ENCODE measurements around the gene KIF20B. TPM values are rescaled to one million over a fixed set of nuclear protein-coding genes. Genes with fewer than 3 reads are reported as not detected.

Gene KIF20B
- total RNA-seq, 3 donors from 2014 or later: 28.0 to 28.8 (median 28.4) TPM

DNA sequence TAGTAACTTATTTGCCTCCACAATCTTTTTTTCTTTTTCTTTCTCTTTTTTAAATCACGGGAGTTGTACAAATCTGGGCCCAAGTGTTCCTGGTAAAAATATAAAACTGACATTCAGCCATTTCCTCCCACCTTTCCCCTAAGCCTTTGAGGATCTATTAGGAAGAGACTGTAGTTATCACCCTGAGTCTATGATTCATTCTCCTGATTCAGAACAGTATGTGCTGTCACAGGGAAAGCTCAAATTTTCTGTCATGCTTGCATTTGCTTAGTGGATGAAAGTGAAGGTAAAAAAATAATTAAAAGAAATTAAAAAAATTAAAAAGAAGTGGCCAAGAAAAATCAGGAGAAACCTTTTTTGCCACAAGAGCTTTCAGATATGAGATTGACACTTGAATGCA lies 71.7 kb downstream of the KIF20B start:
- Mint-ChIP-seq H3K27me3 (ENCODE audit: low read depth) (no peaks in the 10 kb centered on the region), H3K9me3 (no peaks in the 10 kb centered on the region), H3K36me3 (ENCODE audit: insufficient read depth) (peaks cover 36% of the 10 kb centered on the region), H3K4me3 (no peak overlapping the region), H3K4me1 (ENCODE audit: low read depth) (no peaks in the 10 kb centered on the region)
- no peak for DNase-seq
- ATAC-seq: no peak

DNA sequence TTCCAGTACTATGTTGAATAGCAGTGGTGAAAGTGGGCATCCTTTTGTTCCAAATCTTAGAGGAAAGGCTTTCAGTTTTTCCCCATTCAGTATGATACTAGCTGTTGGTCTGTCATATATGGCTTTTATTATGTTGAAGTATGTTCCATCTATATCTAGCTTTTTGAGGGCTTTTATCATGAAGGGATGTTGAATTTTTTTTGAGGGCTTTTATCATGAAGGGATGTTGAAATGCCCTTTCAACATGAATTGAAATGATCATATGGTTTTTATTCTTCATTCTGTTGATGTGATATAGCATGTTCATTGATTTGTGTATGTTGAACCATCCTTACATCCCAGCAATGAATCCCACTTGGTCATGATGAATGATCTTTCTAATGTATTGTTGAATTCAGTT lies 75.3 kb downstream of the KIF20B start:
- H3K9me3 Mint-ChIP-seq: no peaks in the 10 kb centered on the region
- ATAC-seq (no peak), DNase-seq (no peak)
- H3K4me1 Mint-ChIP-seq (ENCODE audit: low read depth): no peaks in the 10 kb centered on the region
- no peaks in the 10 kb centered on the region for H3K27me3 Mint-ChIP-seq (ENCODE audit: low read depth)
- peaks cover 29% of the 10 kb centered on the region for H3K36me3 Mint-ChIP-seq (ENCODE audit: insufficient read depth)
- no peak overlapping the region for H3K4me3 Mint-ChIP-seq

DNA sequence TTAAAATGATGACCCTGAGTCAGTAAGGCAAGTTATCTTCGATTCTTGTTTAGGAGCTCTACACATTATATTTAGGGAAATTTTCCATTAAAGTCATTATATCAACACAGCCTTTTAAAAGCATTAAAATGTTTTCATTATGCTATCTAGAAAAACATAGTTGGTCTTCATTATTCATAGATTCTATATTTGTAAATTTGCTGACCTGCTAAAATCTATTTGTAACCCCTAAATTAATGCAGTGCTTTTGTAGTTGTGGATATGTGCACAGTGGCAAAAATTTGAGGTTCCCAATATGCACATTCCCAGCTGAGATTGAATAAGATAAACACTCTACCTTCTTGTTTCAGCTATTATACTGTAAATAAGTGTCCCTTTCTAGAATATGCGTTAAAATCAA lies 81.1 kb downstream of the KIF20B start:
- Mint-ChIP-seq H3K36me3 (ENCODE audit: insufficient read depth) (peaks cover 11% of the 10 kb centered on the region), H3K9me3 (no peaks in the 10 kb centered on the region), H3K4me3 (no peak overlapping the region), H3K27me3 (ENCODE audit: low read depth) (no peaks in the 10 kb centered on the region), H3K4me1 (ENCODE audit: low read depth) (no peaks in the 10 kb centered on the region)
- ATAC-seq (no peak), DNase-seq (no peak)

DNA sequence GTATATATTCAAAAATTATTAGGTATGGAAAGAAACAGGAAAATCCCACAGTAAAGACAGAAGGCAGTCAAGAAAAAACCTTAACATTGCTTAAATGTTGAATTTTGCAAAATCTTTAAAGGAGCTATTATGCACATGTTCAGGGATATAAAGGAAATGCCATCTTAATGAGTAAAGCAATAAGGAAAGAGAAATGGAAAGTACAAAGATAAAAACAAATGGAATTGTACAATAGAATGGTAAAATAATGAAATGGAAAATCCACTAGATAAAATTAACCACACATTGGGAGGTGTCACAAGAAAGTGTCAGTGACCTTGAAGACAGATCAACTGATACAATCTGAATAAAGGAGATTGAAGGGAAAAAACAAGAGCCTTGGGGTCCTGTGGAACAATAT lies 82.0 kb downstream of the KIF20B start:
- no peaks in the 10 kb centered on the region for H3K9me3 Mint-ChIP-seq
- DNase-seq (no peak), ATAC-seq (no peak)
- no peak overlapping the region for H3K4me3 Mint-ChIP-seq
- H3K27me3 Mint-ChIP-seq (ENCODE audit: low read depth): no peaks in the 10 kb centered on the region
- H3K4me1 Mint-ChIP-seq (ENCODE audit: low read depth): no peaks in the 10 kb centered on the region
- H3K36me3 Mint-ChIP-seq (ENCODE audit: insufficient read depth): peaks cover 10% of the 10 kb centered on the region

DNA sequence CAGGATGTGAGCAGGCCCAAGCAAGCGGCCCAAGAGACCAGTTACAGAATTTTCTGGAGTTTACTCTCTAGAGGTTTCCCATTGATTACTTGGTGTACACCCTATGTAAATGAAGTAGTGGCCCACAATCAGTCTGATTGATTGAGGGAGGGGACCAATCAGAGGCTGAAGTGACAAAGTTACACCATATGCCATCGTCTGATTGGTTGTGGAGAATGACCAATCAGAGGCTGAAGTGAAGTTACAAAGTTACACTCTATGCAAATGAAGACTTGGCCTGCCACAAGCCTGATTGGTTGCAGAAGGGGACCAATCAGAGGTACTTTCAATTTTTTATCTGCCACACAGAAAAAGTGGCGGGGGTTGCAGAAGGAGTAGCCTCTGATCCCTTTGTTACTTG lies 83.7 kb downstream of the KIF20B start:
- no peak for DNase-seq
- Mint-ChIP-seq H3K27me3 (ENCODE audit: low read depth) (peaks cover 6% of the 10 kb centered on the region), H3K4me1 (ENCODE audit: low read depth) (peaks cover 3% of the 10 kb centered on the region), H3K4me3 (no peak overlapping the region), H3K9me3 (no peaks in the 10 kb centered on the region), H3K36me3 (ENCODE audit: insufficient read depth) (peaks cover 3% of the 10 kb centered on the region)
- ATAC-seq: no peak

DNA sequence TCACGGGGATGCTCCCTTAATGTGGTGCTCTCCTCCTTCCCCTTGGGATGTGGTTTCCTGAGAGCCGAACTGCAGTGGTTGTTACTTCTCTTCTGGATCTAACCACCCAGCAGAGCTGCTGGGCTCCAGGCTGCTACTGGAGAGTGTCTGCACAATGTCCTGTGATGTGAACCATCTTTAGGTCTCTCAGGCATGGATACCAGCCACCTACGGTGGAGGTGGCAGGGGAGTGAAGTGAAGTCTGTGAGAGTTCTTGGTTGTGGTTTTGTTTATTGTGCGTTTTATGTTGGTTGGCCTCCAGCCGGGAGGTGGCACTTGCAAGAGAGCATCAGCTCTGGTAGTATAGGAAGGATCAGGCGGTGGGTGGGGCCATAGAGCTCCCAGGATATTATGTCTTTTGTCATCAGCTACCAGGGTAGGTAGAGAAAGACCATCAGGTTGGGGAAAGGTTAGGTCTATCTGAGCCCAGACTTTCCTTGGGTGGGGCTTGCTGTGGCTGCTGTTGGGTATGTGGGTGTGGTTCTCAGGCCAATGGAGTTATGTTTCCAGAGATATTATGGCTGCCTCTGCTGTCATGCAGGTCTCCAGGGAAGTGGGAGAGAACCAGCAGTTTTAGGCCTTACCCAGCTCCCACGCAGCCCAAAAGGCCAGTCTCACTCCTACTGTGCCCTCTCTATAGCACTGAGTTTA lies 87.9 kb downstream of the KIF20B start:
- DNase-seq (no peak), ATAC-seq (no peak)
- peaks cover 13% of the 10 kb centered on the region for H3K27me3 Mint-ChIP-seq (ENCODE audit: low read depth)
- no peaks in the 10 kb centered on the region for H3K9me3 Mint-ChIP-seq
- H3K36me3 Mint-ChIP-seq (ENCODE audit: insufficient read depth): no peaks in the 10 kb centered on the region
- peaks cover 3% of the 10 kb centered on the region for H3K4me1 Mint-ChIP-seq (ENCODE audit: low read depth)
- no peak overlapping the region for H3K4me3 Mint-ChIP-seq

DNA sequence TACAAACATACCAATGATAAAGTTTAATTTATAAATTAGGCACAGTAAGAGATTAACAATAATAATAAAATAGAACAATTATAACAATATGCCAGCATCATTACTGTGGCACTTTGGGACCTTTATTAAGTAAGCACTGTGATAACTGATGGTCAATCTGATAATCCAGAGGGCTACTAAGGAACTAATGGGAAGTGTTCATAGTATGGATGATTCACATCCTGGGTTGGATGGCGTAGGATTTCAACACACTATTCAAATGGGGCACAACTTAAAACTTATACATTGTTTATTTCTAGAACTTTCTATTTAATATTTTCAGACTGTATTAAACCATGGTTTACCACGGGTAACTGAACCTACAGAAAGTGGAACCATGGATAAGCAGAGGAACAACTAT lies 90.8 kb downstream of the KIF20B start:
- ATAC-seq (no peak), DNase-seq (no peak)
- no peaks in the 10 kb centered on the region for H3K9me3 Mint-ChIP-seq
- H3K27me3 Mint-ChIP-seq (ENCODE audit: low read depth): peaks cover 13% of the 10 kb centered on the region
- H3K4me1 Mint-ChIP-seq (ENCODE audit: low read depth): peaks cover 3% of the 10 kb centered on the region
- no peak overlapping the region for H3K4me3 Mint-ChIP-seq
- no peaks in the 10 kb centered on the region for H3K36me3 Mint-ChIP-seq (ENCODE audit: insufficient read depth)

DNA sequence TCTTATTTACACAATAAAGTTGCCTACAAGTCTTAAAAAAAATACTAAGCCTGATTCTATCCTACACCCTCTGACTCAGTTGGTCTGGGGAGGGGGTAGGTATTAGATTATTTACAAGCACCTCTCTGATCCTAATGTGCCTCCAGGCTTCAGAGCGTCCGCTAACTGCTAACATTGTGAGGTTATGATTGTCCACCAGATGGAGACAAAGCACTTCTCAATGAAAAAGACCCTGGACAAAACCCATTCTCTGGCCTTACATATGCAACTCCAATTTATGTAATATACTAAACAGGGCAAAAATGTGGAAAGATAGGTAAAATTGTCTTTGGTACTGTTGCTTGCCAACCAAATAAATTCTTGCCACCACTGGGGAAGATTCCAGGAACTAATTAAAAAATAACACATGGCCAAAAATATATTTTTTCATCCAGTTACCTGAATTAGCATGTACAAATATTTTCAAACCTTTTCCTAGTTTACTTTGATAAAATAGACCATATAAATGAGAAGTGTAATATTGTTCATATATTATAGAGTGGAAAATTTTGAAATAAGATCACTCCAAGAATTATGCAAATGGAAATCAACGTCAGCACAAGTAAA lies 92.4 kb downstream of the KIF20B start:
- H3K27me3 Mint-ChIP-seq (ENCODE audit: low read depth): peaks cover 13% of the 10 kb centered on the region
- no peak overlapping the region for H3K4me3 Mint-ChIP-seq
- DNase-seq (no peak), ATAC-seq (peak in 1 of 2 donors; percentile 70)
- H3K9me3 Mint-ChIP-seq: no peaks in the 10 kb centered on the region
- peaks cover 3% of the 10 kb centered on the region for H3K4me1 Mint-ChIP-seq (ENCODE audit: low read depth)
- no peaks in the 10 kb centered on the region for H3K36me3 Mint-ChIP-seq (ENCODE audit: insufficient read depth)

DNA sequence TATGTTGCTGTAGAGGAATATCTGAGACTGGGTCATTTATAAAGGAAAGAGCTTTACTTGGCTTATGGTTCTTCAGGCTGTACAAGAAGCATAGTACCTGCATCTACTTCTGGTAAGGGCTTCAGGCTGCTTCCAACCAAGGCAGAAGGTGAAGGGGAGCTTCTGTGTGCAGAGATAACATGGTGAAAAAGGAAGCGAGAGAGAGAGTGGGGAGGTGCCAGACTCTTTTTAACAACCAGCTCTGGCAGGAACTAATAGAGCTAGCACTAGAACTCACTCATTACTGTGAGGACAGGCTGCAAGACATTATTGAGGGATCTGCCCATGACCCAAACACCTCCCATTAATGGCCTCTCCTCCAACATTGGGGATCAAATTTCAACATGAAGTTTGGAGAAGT lies 94.5 kb downstream of the KIF20B start:
- H3K4me3 Mint-ChIP-seq: no peak overlapping the region
- no peaks in the 10 kb centered on the region for H3K36me3 Mint-ChIP-seq (ENCODE audit: insufficient read depth)
- no peak for ATAC-seq
- no peak for DNase-seq
- peaks cover 6% of the 10 kb centered on the region for H3K27me3 Mint-ChIP-seq (ENCODE audit: low read depth)
- H3K9me3 Mint-ChIP-seq: no peaks in the 10 kb centered on the region
- no peaks in the 10 kb centered on the region for H3K4me1 Mint-ChIP-seq (ENCODE audit: low read depth)

DNA sequence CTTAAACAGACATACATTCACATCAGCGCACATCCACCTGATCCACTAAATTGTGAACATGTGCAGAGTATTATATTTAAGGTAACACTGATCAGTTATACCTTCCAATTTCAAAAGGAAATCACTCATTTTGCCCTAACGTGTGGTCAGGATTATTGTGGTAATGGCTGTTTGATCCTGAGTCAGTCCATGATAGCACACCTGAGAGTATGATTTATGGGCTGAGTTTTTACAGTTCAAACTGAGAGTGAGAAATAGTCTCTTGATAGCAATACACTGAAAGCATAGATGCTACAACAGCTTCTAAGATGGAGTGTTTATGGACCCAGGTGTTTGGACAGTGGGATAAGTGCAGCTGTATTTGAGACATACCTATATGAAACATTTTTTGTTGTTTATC lies 96.7 kb downstream of the KIF20B start:
- peak; percentile 35 to 53 for ATAC-seq
- no peaks in the 10 kb centered on the region for H3K4me1 Mint-ChIP-seq (ENCODE audit: low read depth)
- no peak for DNase-seq
- no peaks in the 10 kb centered on the region for H3K36me3 Mint-ChIP-seq (ENCODE audit: insufficient read depth)
- H3K4me3 Mint-ChIP-seq: no peak overlapping the region
- H3K27me3 Mint-ChIP-seq (ENCODE audit: low read depth): peaks cover 6% of the 10 kb centered on the region
- no peaks in the 10 kb centered on the region for H3K9me3 Mint-ChIP-seq

DNA sequence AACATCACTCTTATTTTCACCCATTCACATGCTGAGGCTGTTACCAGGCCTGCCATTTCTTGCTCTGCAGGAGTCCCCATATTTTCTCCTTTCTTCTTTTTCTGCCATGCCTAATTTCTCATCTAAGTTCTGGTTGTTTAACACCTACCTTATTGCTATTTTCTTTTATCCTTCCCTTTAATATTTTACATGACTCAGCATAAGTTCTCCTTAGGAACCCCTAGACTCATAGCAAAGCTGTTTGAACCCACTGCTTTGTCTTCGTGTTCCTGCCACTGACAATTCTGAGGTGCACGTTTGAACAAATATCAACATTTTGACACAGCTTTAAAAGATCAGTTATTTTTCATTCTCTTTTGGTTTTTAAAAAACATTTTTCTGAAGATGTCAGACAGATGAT lies 98.2 kb downstream of the KIF20B start:
- no peaks in the 10 kb centered on the region for H3K36me3 Mint-ChIP-seq (ENCODE audit: insufficient read depth)
- H3K9me3 Mint-ChIP-seq: no peaks in the 10 kb centered on the region
- H3K4me1 Mint-ChIP-seq (ENCODE audit: low read depth): no peaks in the 10 kb centered on the region
- H3K4me3 Mint-ChIP-seq: no peak overlapping the region
- no peak for ATAC-seq
- H3K27me3 Mint-ChIP-seq (ENCODE audit: low read depth): peaks cover 6% of the 10 kb centered on the region
- no peak for DNase-seq

DNA sequence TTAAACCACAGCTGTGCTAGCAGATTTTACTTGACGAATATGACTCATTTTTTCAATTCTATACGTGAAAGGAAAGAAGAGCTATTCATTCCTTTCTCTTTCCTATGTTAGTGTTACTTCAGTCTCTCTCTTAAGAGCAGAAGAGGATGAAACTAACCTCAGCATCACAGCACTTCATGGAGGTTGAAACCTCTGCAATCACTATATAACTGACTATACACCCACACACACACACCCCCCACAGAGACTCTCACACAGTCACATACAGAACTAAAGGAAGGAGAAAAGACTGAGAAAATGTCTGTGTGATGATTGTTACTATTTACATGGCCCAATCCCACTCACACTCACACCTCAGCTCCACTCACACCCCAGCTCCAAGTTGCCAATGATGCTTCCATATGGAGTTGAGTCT lies 104.2 kb downstream of the KIF20B start:
- DNase-seq: no peak
- Mint-ChIP-seq H3K4me1 (ENCODE audit: low read depth) (peaks cover 10% of the 10 kb centered on the region), H3K27me3 (ENCODE audit: low read depth) (peaks cover 11% of the 10 kb centered on the region), H3K36me3 (ENCODE audit: insufficient read depth) (no peaks in the 10 kb centered on the region), H3K4me3 (no peak overlapping the region), H3K9me3 (no peaks in the 10 kb centered on the region)
- ATAC-seq: peak; percentile 98 to 99

DNA sequence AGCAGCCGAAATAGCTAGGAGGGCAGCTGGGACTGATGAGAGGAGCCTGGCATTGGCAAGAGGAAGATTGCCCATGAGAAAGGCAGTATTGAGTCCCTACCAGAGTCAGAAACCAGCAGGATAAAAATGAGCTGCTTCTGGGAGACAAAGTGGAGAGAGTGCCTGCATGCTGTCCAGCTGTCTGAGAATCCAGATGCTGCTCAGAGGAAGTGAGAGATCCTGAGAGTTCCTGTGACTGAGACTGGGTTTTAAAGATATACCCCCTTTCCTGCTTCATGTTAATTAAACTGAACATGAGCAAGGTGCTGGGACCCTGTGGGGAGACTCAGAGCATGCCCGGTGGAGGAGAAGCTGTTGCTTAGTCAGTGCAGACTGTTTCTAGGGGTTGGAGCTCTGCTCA lies 107.5 kb downstream of the KIF20B start:
- no peak overlapping the region for H3K4me3 Mint-ChIP-seq
- peaks cover 9% of the 10 kb centered on the region for H3K27me3 Mint-ChIP-seq (ENCODE audit: low read depth)
- H3K4me1 Mint-ChIP-seq (ENCODE audit: low read depth): peaks cover 10% of the 10 kb centered on the region
- no peaks in the 10 kb centered on the region for H3K9me3 Mint-ChIP-seq
- DNase-seq (no peak), ATAC-seq (no peak)
- no peaks in the 10 kb centered on the region for H3K36me3 Mint-ChIP-seq (ENCODE audit: insufficient read depth)

DNA sequence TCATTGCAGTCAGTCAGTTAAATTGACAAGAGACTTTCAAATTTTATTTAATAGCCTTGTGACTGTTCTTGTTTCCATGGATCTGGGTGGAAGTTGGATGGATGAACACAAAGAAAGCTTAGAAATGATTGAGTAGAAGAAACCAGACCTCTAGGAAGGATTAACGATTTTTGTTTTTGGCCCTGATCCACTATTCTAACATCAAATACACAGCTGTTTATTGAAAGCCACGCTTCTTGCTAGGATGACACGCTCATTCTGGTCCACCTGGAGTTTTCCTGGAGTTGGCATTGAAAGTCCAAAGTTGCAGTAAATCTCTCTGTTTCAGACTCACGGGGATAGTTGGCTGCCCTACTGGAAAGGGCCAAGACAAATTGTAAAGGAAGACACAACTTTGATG lies 108.4 kb downstream of the KIF20B start:
- H3K27me3 Mint-ChIP-seq (ENCODE audit: low read depth): peaks cover 9% of the 10 kb centered on the region
- H3K4me1 Mint-ChIP-seq (ENCODE audit: low read depth): peaks cover 10% of the 10 kb centered on the region
- no peaks in the 10 kb centered on the region for H3K9me3 Mint-ChIP-seq
- DNase-seq (no peak), ATAC-seq (no peak)
- no peak overlapping the region for H3K4me3 Mint-ChIP-seq
- H3K36me3 Mint-ChIP-seq (ENCODE audit: insufficient read depth): no peaks in the 10 kb centered on the region

DNA sequence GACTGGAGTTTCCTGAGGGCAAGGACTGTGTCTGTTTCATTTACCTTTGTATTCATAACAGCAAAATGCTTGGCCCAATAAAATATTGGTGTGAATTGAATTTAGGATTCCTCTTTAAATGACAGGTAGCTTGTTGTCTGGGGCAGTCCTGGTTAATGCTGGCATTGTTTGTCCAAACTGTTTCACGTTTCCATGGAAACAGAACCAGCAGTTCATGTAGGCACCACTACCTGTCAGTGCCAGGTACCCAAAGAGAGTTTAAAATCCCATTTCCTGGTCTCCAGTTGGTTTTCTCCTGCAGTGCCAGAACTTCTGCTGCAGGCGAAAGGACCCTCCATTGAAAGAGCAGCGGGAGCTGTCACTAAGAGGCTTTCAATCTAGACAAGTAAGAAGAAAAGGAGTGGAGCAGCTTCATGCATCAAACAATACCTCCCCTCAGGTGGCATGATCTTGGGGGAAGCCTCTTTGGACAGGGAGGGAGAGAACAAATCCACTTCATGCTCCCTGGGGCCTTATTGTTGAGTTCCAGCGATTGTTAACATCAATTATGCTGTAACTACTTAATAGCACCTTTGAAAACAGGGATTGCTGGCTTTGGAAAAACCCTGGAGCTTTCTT lies 109.6 kb downstream of the KIF20B start:
- H3K9me3 Mint-ChIP-seq: no peaks in the 10 kb centered on the region
- H3K4me1 Mint-ChIP-seq (ENCODE audit: low read depth): peaks cover under 1% of the 10 kb centered on the region
- peaks cover 6% of the 10 kb centered on the region for H3K27me3 Mint-ChIP-seq (ENCODE audit: low read depth)
- H3K36me3 Mint-ChIP-seq (ENCODE audit: insufficient read depth): no peaks in the 10 kb centered on the region
- ATAC-seq (no peak), DNase-seq (no peak)
- no peak overlapping the region for H3K4me3 Mint-ChIP-seq
